ENCODE data around the gene USP49. TPM values are rescaled to one million over a fixed set of nuclear protein-coding genes. Genes with fewer than 3 reads are reported as not detected.

Gene USP49
- total RNA-seq, 1 experiment from 2014 or later, result 2.3 TPM

- Histone ChIP-seq H3K27ac (ENCODE audit: low read length) (no peak overlapping the region), H3F3A (ENCODE audit: low read length, unreplicated experiment) (no peaks in the 10 kb centered on the region), H3K4me2 (ENCODE audit: low read length) (no peak overlapping the region), H2AFZ (ENCODE audit: low read length) (no peak overlapping the region), H3K9ac (ENCODE audit: low read length) (no peak overlapping the region), H3K4me1 (ENCODE audit: insufficient read depth, low read length) (peaks cover 12% of the 10 kb centered on the region), H3K36me3 (ENCODE audit: low read depth, low read length) (no peaks in the 10 kb centered on the region), H3K27me3 (ENCODE audit: low read length) (no peaks in the 10 kb centered on the region), H3K9me3 (ENCODE audit: low read length) (no peaks in the 10 kb centered on the region), H4K20me1 (ENCODE audit: low read length) (no peaks in the 10 kb centered on the region), H3K9me2 (replicated peaks; ENCODE audit: low read length) (no peaks in the 10 kb centered on the region), H3K79me2 (ENCODE audit: low read length) (no peaks in the 10 kb centered on the region), H3K4me3 (ENCODE audit: low read length) (no peak overlapping the region)
- DNase-seq (no peak), ATAC-seq (no peak)
- no TSS peak for BruUV-seq (replicated peaks)
- CTCF ChIA-PET, result interaction anchor here (0.6 kb wide), 1 partner anchor 455 kb away, joined by 5 read pairs; no protein-coding TSS in a partner anchor
- TF ChIP-seq CTCF (conservative IDR thresholded peaks at IDR 0.05; ENCODE audit: low read depth, low read length) (no peak), EZH2 (IDR thresholded peaks at IDR 0.05; ENCODE audit: low read length, unreplicated experiment) (no peak), EZH2phosphoT487 (IDR thresholded peaks at IDR 0.05; ENCODE audit: borderline replicate concordance, low read length) (no peak)
- POLR2A ChIA-PET (ENCODE audit: unreplicated experiment), result no interaction called here
- intact Hi-C loops (cut with micrococcal nuclease), result no loop called here
These were observed 72.0 kb downstream of the USP49 start for GRCh38 chr6:41823178-41823577.

- ChIA-PET CTCF (no interaction called here), POLR2A (ENCODE audit: unreplicated experiment) (no interaction called here)
- Histone ChIP-seq H2AFZ (ENCODE audit: low read length) (no peak overlapping the region), H3K79me2 (ENCODE audit: low read length) (no peaks in the 10 kb centered on the region), H3K9me2 (replicated peaks; ENCODE audit: low read length) (no peaks in the 10 kb centered on the region), H3K9ac (ENCODE audit: low read length) (no peak overlapping the region), H4K20me1 (ENCODE audit: low read length) (no peaks in the 10 kb centered on the region), H3K4me1 (ENCODE audit: insufficient read depth, low read length) (peaks cover 12% of the 10 kb centered on the region), H3K4me2 (ENCODE audit: low read length) (no peak overlapping the region), H3F3A (ENCODE audit: low read length, unreplicated experiment) (no peaks in the 10 kb centered on the region), H3K4me3 (ENCODE audit: low read length) (no peak overlapping the region), H3K9me3 (ENCODE audit: low read length) (no peaks in the 10 kb centered on the region), H3K27ac (ENCODE audit: low read length) (no peak overlapping the region), H3K27me3 (ENCODE audit: low read length) (no peaks in the 10 kb centered on the region), H3K36me3 (ENCODE audit: low read depth, low read length) (no peaks in the 10 kb centered on the region)
- ATAC-seq (no peak), DNase-seq (no peak)
- no TSS peak for BruUV-seq (replicated peaks)
- TF ChIP-seq EZH2phosphoT487 (IDR thresholded peaks at IDR 0.05; ENCODE audit: borderline replicate concordance, low read length), result no peak
- TF ChIP-seq EZH2 (IDR thresholded peaks at IDR 0.05; ENCODE audit: low read length, unreplicated experiment), result no peak
- no peak for TF ChIP-seq CTCF (conservative IDR thresholded peaks at IDR 0.05; ENCODE audit: low read depth, low read length)
- intact Hi-C loops (cut with micrococcal nuclease), result no loop called here
These were observed 73.2 kb downstream of the USP49 start for GRCh38 chr6:41822021-41822420.

GRCh38 chr6:41821266-41821665 is 73.9 kb downstream of the USP49 start:
- intact Hi-C loops (cut with micrococcal nuclease), result no loop called here
- Histone ChIP-seq H3F3A (ENCODE audit: low read length, unreplicated experiment) (no peaks in the 10 kb centered on the region), H3K79me2 (ENCODE audit: low read length) (no peaks in the 10 kb centered on the region), H3K4me1 (ENCODE audit: insufficient read depth, low read length) (peaks cover 12% of the 10 kb centered on the region), H2AFZ (ENCODE audit: low read length) (no peak overlapping the region), H3K4me3 (ENCODE audit: low read length) (no peak overlapping the region), H3K9me2 (replicated peaks; ENCODE audit: low read length) (no peaks in the 10 kb centered on the region), H3K36me3 (ENCODE audit: low read depth, low read length) (no peaks in the 10 kb centered on the region), H3K27ac (ENCODE audit: low read length) (no peak overlapping the region), H3K9me3 (ENCODE audit: low read length) (no peaks in the 10 kb centered on the region), H3K4me2 (ENCODE audit: low read length) (no peak overlapping the region), H3K9ac (ENCODE audit: low read length) (no peak overlapping the region), H4K20me1 (ENCODE audit: low read length) (no peaks in the 10 kb centered on the region), H3K27me3 (ENCODE audit: low read length) (no peaks in the 10 kb centered on the region)
- no peak for DNase-seq
- ATAC-seq, result no peak
- ChIA-PET POLR2A (ENCODE audit: unreplicated experiment) (no interaction called here), CTCF (no interaction called here)
- BruUV-seq (replicated peaks), result no TSS peak
- no peak for TF ChIP-seq CTCF (conservative IDR thresholded peaks at IDR 0.05; ENCODE audit: low read depth, low read length)
- no peak for TF ChIP-seq EZH2 (IDR thresholded peaks at IDR 0.05; ENCODE audit: low read length, unreplicated experiment)
- TF ChIP-seq EZH2phosphoT487 (IDR thresholded peaks at IDR 0.05; ENCODE audit: borderline replicate concordance, low read length), result no peak

Measured in PC-3 (cell line).